GM18502 (cell line): ENCODE data around the gene LOXHD1.

Experiments
- ATAC-seq: cut with Tn5 transposase; IDR thresholded peaks from one replicate; pipeline ENCODE4 v1.9.1; 2021; ENCODE audit warnings: mild to moderate bottlenecking; ENCODE audit not compliant: unreplicated experiment, poor library complexity

Gene LOXHD1

GRCh38 chr18:46629361-46629760 lies 27.7 kb downstream of the LOXHD1 start:
- ATAC-seq: no peak

DNA sequence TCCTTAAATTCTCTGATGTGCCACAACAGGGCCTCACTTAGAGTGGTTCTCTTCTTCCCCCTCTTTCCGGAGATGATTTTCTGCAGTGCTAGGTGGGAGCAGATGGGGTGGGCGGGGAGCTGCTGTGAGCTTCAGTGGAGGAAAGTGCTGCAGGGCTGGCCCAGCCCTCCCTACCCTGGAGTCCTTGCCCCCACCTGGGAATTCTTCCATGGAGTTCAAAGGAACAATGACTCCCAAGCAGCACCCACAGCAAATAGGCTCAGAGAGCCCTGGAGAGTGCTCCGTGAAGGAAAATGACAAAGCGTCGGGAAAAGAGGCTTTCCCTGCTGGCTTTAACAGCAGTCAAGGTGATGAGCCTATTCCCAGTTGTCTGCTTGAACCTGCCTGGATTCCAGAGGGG lies 28.8 kb downstream of the LOXHD1 start:
- ATAC-seq: no peak

DNA sequence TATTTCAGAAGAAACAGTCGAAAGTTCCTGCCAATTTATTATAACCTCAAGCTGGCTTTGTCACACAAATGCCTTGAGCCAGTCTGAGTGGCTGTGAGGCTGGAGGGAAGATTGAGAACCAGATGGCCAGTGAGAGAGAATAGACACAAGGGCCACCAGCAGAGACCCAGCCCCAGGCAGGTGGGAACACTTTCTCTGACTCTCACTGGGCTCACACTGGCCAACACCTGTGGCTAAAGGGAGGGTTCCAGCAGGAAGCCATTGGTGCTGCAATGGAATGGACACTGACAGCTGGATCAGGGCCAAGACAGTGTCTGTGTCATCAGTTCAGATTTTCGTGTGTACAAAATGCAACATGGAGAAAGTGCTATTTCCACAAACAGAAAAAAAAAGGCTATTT lies 29.9 kb downstream of the LOXHD1 start:
- ATAC-seq: no peak

- ATAC-seq: no peak
Measured at GRCh38 chr18:46625069-46625468, 32.0 kb downstream of the LOXHD1 start.

DNA sequence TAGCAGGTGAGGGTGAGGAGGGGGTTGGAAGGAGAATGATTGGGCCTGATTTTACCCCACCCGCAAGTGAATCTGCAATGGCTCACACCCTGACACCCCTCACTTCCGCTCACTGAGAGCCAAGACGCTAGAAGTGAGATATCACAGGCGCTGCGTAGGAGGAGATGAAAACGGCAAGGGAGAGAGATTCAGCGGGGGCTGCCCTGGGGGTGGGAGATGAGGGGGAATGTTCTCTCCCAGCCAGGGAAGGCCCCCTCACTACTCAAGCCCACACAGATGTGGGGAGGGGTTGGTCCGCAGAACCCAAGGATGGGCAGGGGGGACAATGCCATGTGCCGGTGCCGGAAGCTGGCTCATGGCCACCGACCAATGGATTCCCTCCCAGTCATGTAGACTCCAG lies 32.9 kb downstream of the LOXHD1 start:
- ATAC-seq: no peak

GRCh38 chr18:46623541-46623940 lies 33.5 kb downstream of the LOXHD1 start:
- ATAC-seq: no peak

- ATAC-seq: no peak
Measured at GRCh38 chr18:46622999-46623398, 34.0 kb downstream of the LOXHD1 start.

- no peak for ATAC-seq
Measured at GRCh38 chr18:46622451-46622850, 34.6 kb downstream of the LOXHD1 start.

GRCh38 chr18:46621871-46622270 lies 35.1 kb downstream of the LOXHD1 start:
- ATAC-seq: no peak

DNA sequence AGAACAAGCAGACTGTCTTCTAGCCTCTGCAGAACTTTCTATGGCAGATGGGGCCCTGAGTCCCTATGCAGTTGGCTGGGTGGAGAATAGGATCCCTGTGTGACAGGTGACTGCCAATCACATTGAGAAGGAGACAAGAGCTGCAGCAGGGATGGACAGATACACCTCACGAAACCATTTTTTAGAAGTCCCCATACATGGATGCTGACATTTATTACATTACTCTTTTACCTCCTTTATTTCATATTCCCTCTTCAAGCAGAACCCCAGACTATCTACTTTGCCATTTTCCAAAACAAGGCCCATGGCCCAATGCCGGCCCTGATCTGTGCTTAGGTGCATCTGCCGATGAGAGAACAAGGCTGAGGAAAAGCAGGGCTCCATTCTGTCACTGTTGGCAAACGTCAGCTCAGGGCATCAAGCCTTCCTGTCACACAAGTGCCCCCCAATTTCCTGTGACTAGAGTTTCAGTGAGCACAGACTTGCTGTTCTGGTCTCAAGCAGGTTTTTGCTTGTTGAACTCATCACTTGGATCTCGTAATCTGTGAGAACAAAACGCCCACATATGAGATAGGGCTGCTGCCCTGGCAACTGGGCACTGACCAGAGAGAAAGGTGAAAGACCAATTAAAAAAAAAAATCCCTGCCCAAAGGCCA lies 35.8 kb downstream of the LOXHD1 start:
- no peak for ATAC-seq

DNA sequence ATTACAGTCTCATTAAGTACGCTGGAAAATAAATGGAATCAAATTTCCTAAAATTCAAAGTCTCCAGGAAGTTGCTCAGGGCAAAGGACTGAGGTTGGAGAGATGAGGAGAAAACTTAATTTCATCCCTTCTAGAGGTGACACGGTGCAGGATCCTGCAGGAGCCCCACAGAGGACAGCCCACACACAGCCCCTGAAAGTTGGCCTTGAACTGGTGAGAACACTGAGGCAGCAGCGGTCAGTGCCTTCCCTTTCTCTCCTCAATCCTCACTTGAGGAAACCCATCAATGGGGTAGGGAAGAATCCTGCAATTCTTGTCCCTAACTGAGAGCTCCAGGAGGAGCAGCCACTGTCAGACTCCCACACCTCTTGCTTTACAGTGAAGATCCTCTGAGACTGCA lies 37.5 kb downstream of the LOXHD1 start:
- no peak for ATAC-seq

- no peak for ATAC-seq
Measured at GRCh38 chr18:46615720-46616119, 41.3 kb downstream of the LOXHD1 start.

GRCh38 chr18:46609048-46609447 lies 48.0 kb downstream of the LOXHD1 start:
- no peak for ATAC-seq

DNA sequence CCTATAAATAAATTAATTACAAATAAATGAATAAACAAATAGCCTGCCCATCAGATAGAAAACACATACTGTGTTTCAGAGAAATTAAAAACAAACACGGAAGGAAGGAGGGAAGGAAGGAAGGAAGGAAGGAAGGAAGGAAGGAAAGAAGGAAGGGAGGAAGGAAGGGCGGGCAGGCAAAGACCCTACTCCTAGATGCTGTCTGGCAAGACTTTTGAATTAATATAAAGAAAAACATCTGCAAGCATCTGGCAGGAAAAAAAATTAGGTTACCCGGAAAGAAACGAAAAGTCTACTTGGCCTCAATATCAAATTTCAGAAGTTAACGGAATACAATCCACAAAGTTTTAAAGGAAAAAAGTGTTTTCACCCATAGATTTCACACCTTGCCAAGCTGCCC lies 49.1 kb downstream of the LOXHD1 start:
- no peak for ATAC-seq

- ATAC-seq: no peak
Measured at GRCh38 chr18:46601141-46601805, 55.7 kb downstream of the LOXHD1 start.

GRCh38 chr18:46596119-46596518 lies 60.9 kb downstream of the LOXHD1 start:
- ATAC-seq: no peak

DNA sequence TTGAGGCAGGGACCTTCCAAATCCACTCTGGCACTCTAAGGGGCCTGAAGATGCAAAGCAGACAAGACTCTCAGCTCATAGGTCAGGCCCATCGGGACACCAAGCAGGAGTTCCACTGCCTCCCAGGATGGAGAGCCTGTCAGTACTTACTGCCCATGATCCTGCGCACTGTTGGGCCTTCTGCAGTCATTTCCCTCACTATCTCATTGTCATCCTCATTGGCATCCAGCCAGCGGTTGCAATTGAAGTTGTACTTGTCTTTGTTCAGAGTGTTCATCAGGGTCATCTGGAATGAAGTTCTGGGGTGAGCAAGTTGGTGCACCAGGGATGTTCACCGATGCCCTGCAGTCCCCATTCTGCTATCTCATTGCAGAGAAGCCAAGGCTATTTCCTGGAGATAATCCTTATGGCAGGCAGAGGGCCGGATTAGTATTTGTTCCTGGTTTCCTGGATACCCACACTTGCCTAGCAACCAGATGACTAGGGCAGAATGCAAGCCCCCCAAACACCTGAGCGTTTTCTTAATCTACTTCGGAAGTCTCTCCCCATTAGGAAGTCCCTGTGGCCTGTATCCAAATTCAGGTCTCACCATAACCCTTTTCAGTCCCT lies 65.1 kb downstream of the LOXHD1 start:
- no peak for ATAC-seq

DNA sequence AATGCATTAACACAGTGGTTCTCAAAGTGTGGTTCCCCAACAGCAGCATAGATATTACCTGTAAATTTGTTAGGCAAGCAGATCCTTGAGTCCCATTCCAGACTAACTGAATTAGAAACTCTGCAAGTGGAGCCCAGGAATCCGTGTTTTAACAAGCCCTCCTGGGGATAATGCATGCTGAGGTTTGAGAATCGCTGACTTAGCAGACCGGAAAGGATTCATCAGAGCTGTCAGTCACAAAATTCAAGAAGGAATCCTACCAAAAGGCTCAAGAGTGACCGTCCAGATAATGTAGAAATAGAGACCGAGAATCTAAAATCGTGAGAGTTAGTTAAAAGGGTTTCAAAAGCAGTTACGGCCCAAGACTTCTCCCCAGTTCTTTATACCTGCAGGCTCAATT lies 66.9 kb downstream of the LOXHD1 start:
- no peak for ATAC-seq

- ATAC-seq: no peak
Measured at GRCh38 chr18:46588971-46589660, 67.9 kb downstream of the LOXHD1 start.

- ATAC-seq: no peak
Measured at GRCh38 chr18:46587600-46587999, 69.4 kb downstream of the LOXHD1 start.

GRCh38 chr18:46583711-46584110 lies 73.3 kb downstream of the LOXHD1 start:
- ATAC-seq: no peak
